ENCODE measurements around the gene UTP4.

Gene UTP4

GRCh38 chr16:69132424-69133252 is at the start of gene UTP4, which contains the start of gene CHTF8:
Gene UTP4 (plus strand): TSS chr16:69132649. CDS start chr16:69133460, 811 bp downstream.
Gene CHTF8 (minus strand): TSS chr16:69132588. CDS start chr16:69121458, 11,130 bp downstream.
- DNase-seq (ENCODE audit: low spot score) = peak; percentile 79

GRCh38 chr16:69083306-69083941 is 49.0 kb upstream of the UTP4 start:
- DNase-seq (ENCODE audit: low spot score) = no peak

GRCh38 chr16:69084289-69084688 is 48.2 kb upstream of the UTP4 start:
- no peak for DNase-seq (ENCODE audit: low spot score)

- no peak for DNase-seq (ENCODE audit: low spot score)
These were observed 47.3 kb upstream of the UTP4 start for GRCh38 chr16:69085032-69085695.

- no peak for DNase-seq (ENCODE audit: low spot score)
These were observed 45.3 kb upstream of the UTP4 start for GRCh38 chr16:69087161-69087581.

- no peak for DNase-seq (ENCODE audit: low spot score)
These were observed 43.8 kb upstream of the UTP4 start for GRCh38 chr16:69088684-69089083.

- no peak for DNase-seq (ENCODE audit: low spot score)
These were observed 43.1 kb upstream of the UTP4 start for GRCh38 chr16:69089091-69089910.

GRCh38 chr16:69093974-69094373 is 38.5 kb upstream of the UTP4 start:
- DNase-seq (ENCODE audit: low spot score) = peak; percentile 62

GRCh38 chr16:69094501-69094900 is 37.9 kb upstream of the UTP4 start:
- no peak for DNase-seq (ENCODE audit: low spot score)

- no peak for DNase-seq (ENCODE audit: low spot score)
These were observed 37.3 kb upstream of the UTP4 start for GRCh38 chr16:69095193-69095592.

GRCh38 chr16:69100071-69100691 is 32.3 kb upstream of the UTP4 start:
- DNase-seq (ENCODE audit: low spot score) = no peak

GRCh38 chr16:69105501-69106361 is 26.7 kb upstream of the UTP4 start, which contains the start of gene HAS3:
Gene HAS3 (plus strand): TSS chr16:69105653. CDS start chr16:69109396, 3,743 bp downstream.
- peak; percentile 70 for DNase-seq (ENCODE audit: low spot score)

GRCh38 chr16:69106491-69107315 is 25.7 kb upstream of the UTP4 start:
- DNase-seq (ENCODE audit: low spot score) = no peak

GRCh38 chr16:69107316-69107962 is 25.0 kb upstream of the UTP4 start:
- peak; percentile 43 for DNase-seq (ENCODE audit: low spot score)

GRCh38 chr16:69108064-69108904 is 24.2 kb upstream of the UTP4 start:
- DNase-seq (ENCODE audit: low spot score) = no peak

GRCh38 chr16:69108905-69109252 is 23.6 kb upstream of the UTP4 start:
- DNase-seq (ENCODE audit: low spot score) = no peak

- DNase-seq (ENCODE audit: low spot score) = no peak
These were observed 22.8 kb upstream of the UTP4 start for GRCh38 chr16:69109486-69110270.
